B cell (primary cell): ENCODE measurements around the gene NDRG3.

ENCODE experiments used
- CTCF ChIP-seq: fragments of 200-600 bp; IDR thresholded peaks from one replicate; pipeline ENCODE4 v1.8.0; 2022; ENCODE audit warnings: antibody characterized with exemption, mild to moderate bottlenecking
- EZH2 ChIP-seq: IDR thresholded peaks from 2 replicates; pipeline ENCODE4 v1.6.1; 2012; ENCODE audit warnings: borderline replicate concordance, low read depth, mild to moderate bottlenecking, moderate library complexity, low read length; ENCODE audit not compliant: insufficient read depth, poor library complexity, severe bottlenecking

GRCh38 chr20:36632487-36633284 is 113.2 kb downstream of the NDRG3 start:
- TF ChIP-seq CTCF, result no peak
- no peak for TF ChIP-seq EZH2
